Activated CD4-positive, alpha-beta T cell treated with anti-CD3 and anti-CD28 coated beads for 36 hours (primary cell): Measurements from ENCODE around the gene RAB26. TPM values are rescaled to one million over a fixed set of nuclear protein-coding genes. Genes with fewer than 3 reads are reported as not detected.
A peak's percentile ranks its signal among the peaks of the same experiment; 100 is the strongest.

Experiments used
- ATAC-seq: fragments of 200-7000 bp; cut with Tn5 transposase; one replicate; pipeline ENCODE4 v1.10.0; 2021; ENCODE audit warnings: mild to moderate bottlenecking, moderate library complexity
- CTCF ChIA-PET: fragments of 350-600 bp; sonication (Branson Sonifier 250); formaldehyde crosslinking; loops from one replicate; lab custom pipeline; 2021; ENCODE audit warnings: antibody characterized with exemption; lab: Charles Lee
- POLR2A ChIA-PET: fragments of 350-600 bp; sonication (Branson Sonifier 250); formaldehyde crosslinking; loops from one replicate; lab custom pipeline; 2021; ENCODE audit warnings: antibody characterized with exemption, inconsistent platforms; lab: Charles Lee
- DNase-seq: peaks from one replicate; pipeline ENCODE4 v3.0.0-alpha.2; 2020
- H3K27ac Mint-ChIP-seq: one replicate; pipeline ENCODE4 v1.8.0; 2021; ENCODE audit warnings: mixed read lengths
- H3K27me3 Mint-ChIP-seq: one replicate; pipeline ENCODE4 v1.8.0; 2021; ENCODE audit warnings: mixed read lengths
- H3K36me3 Mint-ChIP-seq: one replicate; pipeline ENCODE4 v1.8.0; 2021; ENCODE audit warnings: low read depth, mixed read lengths
- H3K4me1 Mint-ChIP-seq: one replicate; pipeline ENCODE4 v1.8.0; 2021; ENCODE audit warnings: mixed read lengths
- H3K4me3 Mint-ChIP-seq: one replicate; pipeline ENCODE4 v1.8.0; 2021; ENCODE audit warnings: mild to moderate bottlenecking, moderate library complexity, mixed read lengths
- H3K9me3 Mint-ChIP-seq: one replicate; pipeline ENCODE4 v1.8.0; 2021; ENCODE audit warnings: low read depth, mixed read lengths
- intact Hi-C, 2 experiments: fragments of 100-400 bp; cut with DNase I in 1 of 2; cut with micrococcal nuclease in 1 of 2; formaldehyde crosslinking; loops; one replicate each; pipeline versions ENCODE4 v1.14.2 to v1.15.1; 2022 to 2024; cut with DNase I, micrococcal nuclease
- total RNA-seq, 2 experiments: library from RNA; stranded (reverse); gene quantifications; one replicate each; pipeline ENCODE4 v1.2.3, GENCODE V29; 2021

Gene RAB26
- total RNA-seq, 2 experiments from 2014 or later = 0.21 TPM; not detected in 1

GRCh38 chr16:2194852-2195321 lies 46.5 kb downstream of the RAB26 start:
- Mint-ChIP-seq H3K27me3 (peaks cover 23% of the 10 kb centered on the region), H3K4me3 (peak overlapping the region; percentile 26), H3K9me3 (no peaks in the 10 kb centered on the region), H3K4me1 (peaks cover 5% of the 10 kb centered on the region), H3K27ac (no peak overlapping the region), H3K36me3 (no peaks in the 10 kb centered on the region)
- POLR2A ChIA-PET = interaction anchor here (1.1 to 1.5 kb wide), 2 partner anchors 19 to 40 kb away, joined by 4 to 9 read pairs; partner anchors contain the start of genes PGP and TRAF7
- intact Hi-C loops = loop anchor here in 1 of 2 experiments (1.0 to 5.0 kb wide), 3 partner anchors 28 to 306 kb away; partner anchors contain the start of gene E4F1
- ATAC-seq (peak; percentile 87), DNase-seq (peak; percentile 74)
- CTCF ChIA-PET = interaction anchor here (0.6 to 1.9 kb wide), 13 partner anchors 9 to 625 kb away, joined by 3 to 9 read pairs (median 3); partner anchors contain the start of gene ECI1

GRCh38 chr16:2195322-2196161 lies 47.1 kb downstream of the RAB26 start:
- ATAC-seq (peak; percentile 38), DNase-seq (no peak)
- Mint-ChIP-seq H3K27me3 (peaks cover 23% of the 10 kb centered on the region), H3K27ac (no peak overlapping the region), H3K4me3 (peak overlapping the region; percentile 26), H3K36me3 (no peaks in the 10 kb centered on the region), H3K9me3 (no peaks in the 10 kb centered on the region), H3K4me1 (peaks cover 5% of the 10 kb centered on the region)
- intact Hi-C loops = loop anchor here in 1 of 2 experiments (1.0 to 5.0 kb wide), 3 partner anchors 28 to 306 kb away; partner anchors contain the start of gene E4F1
- ChIA-PET CTCF (interaction anchor here (0.6 to 1.9 kb wide), 8 partner anchors 8 to 306 kb away, joined by 3 to 9 read pairs (median 4); partner anchors contain the start of genes ECI1 and PGP), POLR2A (interaction anchor here (0.6 to 1.5 kb wide), 3 partner anchors 19 to 235 kb away, joined by 3 to 9 read pairs (median 4); partner anchors contain the start of genes PGP and TRAF7)

- peaks cover 5% of the 10 kb centered on the region for H3K4me1 Mint-ChIP-seq
- intact Hi-C loops = loop anchor here in 1 of 2 experiments (5.0 kb wide), 1 partner anchor 291 kb away; no protein-coding TSS in a partner anchor
- CTCF ChIA-PET = interaction anchor here (0.9 kb wide), 1 partner anchor 56 kb away, joined by 3 read pairs; no protein-coding TSS in a partner anchor
- no peak within 1 kb of the TSS for H3K27ac Mint-ChIP-seq
- H3K36me3 Mint-ChIP-seq = no peaks in the 10 kb centered on the region
- H3K27me3 Mint-ChIP-seq = peaks cover 23% of the 10 kb centered on the region
- DNase-seq (peak; percentile 42), ATAC-seq (peak; percentile 43)
- no peaks in the 10 kb centered on the region for H3K9me3 Mint-ChIP-seq
- peak within 1 kb of the TSS; percentile 26 for H3K4me3 Mint-ChIP-seq
- POLR2A ChIA-PET = interaction anchor here (0.6 kb wide), 1 partner anchor 234 kb away, joined by 3 read pairs; no protein-coding TSS in a partner anchor
Measured at GRCh38 chr16:2196162-2196980, 47.9 kb downstream of the RAB26 start, which contains the start of gene CASKIN1. TSS of gene CASKIN1 (minus strand) at chr16:2196605. CDS start at chr16:2196432, 173 bp downstream.

GRCh38 chr16:2196981-2197511 lies 48.6 kb downstream of the RAB26 start:
- peaks cover 23% of the 10 kb centered on the region for H3K27me3 Mint-ChIP-seq
- no peak for DNase-seq
- H3K4me3 Mint-ChIP-seq = no peak overlapping the region
- CTCF ChIA-PET = interaction anchor here (0.9 kb wide), 1 partner anchor 57 kb away, joined by 3 read pairs; no protein-coding TSS in a partner anchor
- H3K27ac Mint-ChIP-seq = no peak overlapping the region
- POLR2A ChIA-PET = no interaction called here
- intact Hi-C loops = loop anchor here in 1 of 2 experiments (5.0 kb wide), 1 partner anchor 290 kb away; no protein-coding TSS in a partner anchor
- no peak for ATAC-seq
- H3K4me1 Mint-ChIP-seq = peaks cover 5% of the 10 kb centered on the region
- H3K9me3 Mint-ChIP-seq = no peaks in the 10 kb centered on the region
- no peaks in the 10 kb centered on the region for H3K36me3 Mint-ChIP-seq

- ATAC-seq (no peak), DNase-seq (no peak)
- ChIA-PET POLR2A (interaction anchor here (0.6 kb wide), 1 partner anchor 11 kb away, joined by 3 read pairs; no protein-coding TSS in a partner anchor), CTCF (interaction anchor here (0.9 kb wide), 1 partner anchor 57 kb away, joined by 3 read pairs; no protein-coding TSS in a partner anchor)
- Mint-ChIP-seq H3K4me1 (peaks cover 5% of the 10 kb centered on the region), H3K4me3 (peak overlapping the region; percentile 11), H3K9me3 (no peaks in the 10 kb centered on the region), H3K27ac (no peak overlapping the region), H3K36me3 (no peaks in the 10 kb centered on the region), H3K27me3 (peaks cover 23% of the 10 kb centered on the region)
- intact Hi-C loops = loop anchor here in 1 of 2 experiments (5.0 kb wide), 1 partner anchor 290 kb away; no protein-coding TSS in a partner anchor
Measured at GRCh38 chr16:2197765-2198164, 49.3 kb downstream of the RAB26 start.

GRCh38 chr16:2198283-2198682 lies 49.9 kb downstream of the RAB26 start:
- peaks cover 5% of the 10 kb centered on the region for H3K4me1 Mint-ChIP-seq

GRCh38 chr16:2199095-2199494 lies 50.7 kb downstream of the RAB26 start:
- H3K36me3 Mint-ChIP-seq = no peaks in the 10 kb centered on the region
- ChIA-PET POLR2A (no interaction called here), CTCF (no interaction called here)
- intact Hi-C loops = loop anchor here in 1 of 2 experiments (5.0 kb wide), 1 partner anchor 288 kb away; no protein-coding TSS in a partner anchor
- no peak for DNase-seq
- H3K27ac Mint-ChIP-seq = no peak overlapping the region
- H3K4me3 Mint-ChIP-seq = no peak overlapping the region
- peaks cover 5% of the 10 kb centered on the region for H3K4me1 Mint-ChIP-seq
- H3K9me3 Mint-ChIP-seq = no peaks in the 10 kb centered on the region
- no peak for ATAC-seq
- H3K27me3 Mint-ChIP-seq = peaks cover 23% of the 10 kb centered on the region

More at GRCh38 chr16:2198283-2198682, 49.9 kb downstream of the RAB26 start:
- ChIA-PET POLR2A (interaction anchor here (0.6 kb wide), 1 partner anchor 11 kb away, joined by 3 read pairs; no protein-coding TSS in a partner anchor), CTCF (no interaction called here)
- H3K27ac Mint-ChIP-seq = no peak overlapping the region
- peaks cover 23% of the 10 kb centered on the region for H3K27me3 Mint-ChIP-seq
- H3K36me3 Mint-ChIP-seq = no peaks in the 10 kb centered on the region
- H3K4me3 Mint-ChIP-seq = peak overlapping the region; percentile 11
- no peak for ATAC-seq
- intact Hi-C loops = loop anchor here in 1 of 2 experiments (5.0 kb wide), 1 partner anchor 289 kb away; no protein-coding TSS in a partner anchor
- no peaks in the 10 kb centered on the region for H3K9me3 Mint-ChIP-seq
- no peak for DNase-seq

- no peak overlapping the region for H3K4me3 Mint-ChIP-seq
- ATAC-seq (no peak), DNase-seq (no peak)
- POLR2A ChIA-PET = no interaction called here
- H3K4me1 Mint-ChIP-seq = peaks cover 10% of the 10 kb centered on the region
- no peak overlapping the region for H3K27ac Mint-ChIP-seq
- intact Hi-C loops = loop anchor here in 1 of 2 experiments (5.0 to 10.0 kb wide), 2 partner anchors 288 to 585 kb away; partner anchors contain the start of genes CRAMP1 and IFT140
- H3K36me3 Mint-ChIP-seq = no peaks in the 10 kb centered on the region
- H3K27me3 Mint-ChIP-seq = peaks cover 23% of the 10 kb centered on the region
- no peaks in the 10 kb centered on the region for H3K9me3 Mint-ChIP-seq
- CTCF ChIA-PET = no interaction called here
Measured at GRCh38 chr16:2199621-2200139, 51.3 kb downstream of the RAB26 start.

GRCh38 chr16:2200313-2200712 lies 51.9 kb downstream of the RAB26 start:
- Mint-ChIP-seq H3K27me3 (peaks cover 16% of the 10 kb centered on the region), H3K4me1 (peaks cover 5% of the 10 kb centered on the region), H3K36me3 (no peaks in the 10 kb centered on the region), H3K9me3 (no peaks in the 10 kb centered on the region), H3K27ac (no peak overlapping the region), H3K4me3 (no peak overlapping the region)
- POLR2A ChIA-PET = no interaction called here
- CTCF ChIA-PET = no interaction called here
- no peak for DNase-seq
- intact Hi-C loops = loop anchor here in 1 of 2 experiments (10.0 kb wide), 1 partner anchor 586 kb away; the partner anchor contains the start of genes CRAMP1 and IFT140
- no peak for ATAC-seq
